Measurements from ENCODE around the gene SLC24A3. TPM values are rescaled to one million over a fixed set of nuclear protein-coding genes. Genes with fewer than 3 reads are reported as not detected.

Gene SLC24A3
- total RNA-seq, 1 donor from 2014 or later = not detected

- intact Hi-C loops (cut with micrococcal nuclease) = no loop called here
Measured at GRCh38 chr20:19758501-19759331, 546.3 kb downstream of the SLC24A3 start.

GRCh38 chr20:19760371-19760721, 547.9 kb downstream of the SLC24A3 start:
- intact Hi-C loops (cut with micrococcal nuclease) = no loop called here

GRCh38 chr20:19761326-19761725, 548.9 kb downstream of the SLC24A3 start:
- intact Hi-C loops (cut with micrococcal nuclease) = no loop called here

GRCh38 chr20:19761841-19762240, 549.4 kb downstream of the SLC24A3 start:
- intact Hi-C loops (cut with micrococcal nuclease) = no loop called here

GRCh38 chr20:19764207-19764606, 551.8 kb downstream of the SLC24A3 start:
- intact Hi-C loops (cut with micrococcal nuclease) = no loop called here

- intact Hi-C loops (cut with micrococcal nuclease) = no loop called here
Measured at GRCh38 chr20:19765266-19765665, 552.8 kb downstream of the SLC24A3 start.

- intact Hi-C loops (cut with micrococcal nuclease) = no loop called here
Measured at GRCh38 chr20:19765913-19766312, 553.5 kb downstream of the SLC24A3 start.

GRCh38 chr20:19767070-19767469, 554.6 kb downstream of the SLC24A3 start:
- intact Hi-C loops (cut with micrococcal nuclease) = no loop called here

- intact Hi-C loops (cut with micrococcal nuclease) = no loop called here
Measured at GRCh38 chr20:19768325-19768842, 555.9 kb downstream of the SLC24A3 start.

- intact Hi-C loops (cut with micrococcal nuclease) = no loop called here
Measured at GRCh38 chr20:19769507-19769906, 557.1 kb downstream of the SLC24A3 start.

GRCh38 chr20:19770375-19770774, 557.9 kb downstream of the SLC24A3 start:
- intact Hi-C loops (cut with micrococcal nuclease) = no loop called here

- intact Hi-C loops (cut with micrococcal nuclease) = no loop called here
Measured at GRCh38 chr20:19771031-19771430, 558.6 kb downstream of the SLC24A3 start.

Measured in T-helper 1 cell treated with Interleukin-12 subunit alpha and Interleukin-12 subunit beta and Interleukin-4 antibody, amounts not matched to agents 30 ng/mL and 1 ng/mL, for 36 hours (primary cell).